Mesenchymal stem cell (in vitro differentiated cells and primary cell): ENCODE data around the gene DISC1.
"Not testable (repeated sequence)": the region's sequence is repeated elsewhere in the genome, so short reads cannot be mapped to it uniquely, and the experiment has no call there.

Source experiments
- DNase-seq: peaks from one replicate; pipeline ENCODE4 v3.0.0-alpha.2; 2013
- H2AFZ ChIP-seq: one replicate; pipeline ENCODE4 v1.6.1; 2013; ENCODE audit warnings: low read depth, mild to moderate bottlenecking, control low read depth, inconsistent platforms, low read length, moderate library complexity
- H2AK5ac ChIP-seq: 2 replicates; pipeline ENCODE4 v1.6.1; 2013; ENCODE audit warnings: low read length, moderate library complexity, mild to moderate bottlenecking, inconsistent platforms; ENCODE audit not compliant: severe bottlenecking
- H2BK120ac ChIP-seq: one replicate; pipeline ENCODE4 v1.6.1; 2013; ENCODE audit warnings: low read depth, mild to moderate bottlenecking, inconsistent platforms, low read length, moderate library complexity
- H2BK12ac ChIP-seq, 2 experiments: one replicate each; pipeline ENCODE4 v1.6.1; 2013; ENCODE audit warnings: inconsistent platforms in 2 of 2, low read length in 2 of 2, mild to moderate bottlenecking in 2 of 2, moderate library complexity in 2 of 2, control low read depth in 1 of 2
- H2BK15ac ChIP-seq: one replicate; pipeline ENCODE4 v1.6.1; 2013; ENCODE audit warnings: mild to moderate bottlenecking, low read depth, inconsistent platforms; ENCODE audit not compliant: poor library complexity, severe bottlenecking
- H2BK5ac ChIP-seq: 2 replicates; pipeline ENCODE4 v1.6.1; 2013; ENCODE audit warnings: low read depth, mild to moderate bottlenecking, low read length, control low read depth, inconsistent platforms; ENCODE audit not compliant: poor library complexity, severe bottlenecking
- H3K14ac ChIP-seq, 2 experiments: one replicate each; pipeline ENCODE4 v1.6.1; 2013; ENCODE audit warnings: inconsistent platforms in 2 of 2, low read length in 2 of 2, control low read depth in 1 of 2, mild to moderate bottlenecking in 1 of 2, moderate library complexity in 1 of 2
- H3K18ac ChIP-seq, 2 experiments: one replicate each; pipeline ENCODE4 v1.6.1; 2013; ENCODE audit warnings: inconsistent platforms in 2 of 2, low read length in 2 of 2, control low read depth in 1 of 2, low read depth in 1 of 2, mild to moderate bottlenecking in 1 of 2
- H3K23ac ChIP-seq, 2 experiments: one replicate each; pipeline ENCODE4 v1.6.1; 2013; ENCODE audit warnings: inconsistent platforms in 2 of 2, low read length in 2 of 2, mild to moderate bottlenecking in 2 of 2, moderate library complexity in 2 of 2, control low read depth in 1 of 2
- H3K27ac ChIP-seq: 2 replicates; pipeline ENCODE4 v1.5.1; 2013; ENCODE audit warnings: mild to moderate bottlenecking, moderate library complexity, low read length, control low read depth, inconsistent platforms; ENCODE audit not compliant: poor library complexity, severe bottlenecking
- H3K27me3 ChIP-seq, 2 experiments: 2 replicates each; pipeline versions ENCODE4 v1.6.1 to v1.7.0; 2013; ENCODE audit warnings: low read length in 2 of 2, mild to moderate bottlenecking in 2 of 2, moderate library complexity in 2 of 2, control low read depth in 1 of 2, inconsistent platforms in 1 of 2; ENCODE audit not compliant: control insufficient read depth in 1 of 2, insufficient read depth in 1 of 2
- H3K36me3 ChIP-seq, 2 experiments: 2 replicates each; pipeline versions ENCODE4 v1.6.1 to v1.7.0; 2013; ENCODE audit warnings: low read length in 2 of 2, control low read depth in 1 of 2, inconsistent platforms in 1 of 2, low read depth in 1 of 2, mild to moderate bottlenecking in 1 of 2; ENCODE audit not compliant: insufficient read depth in 2 of 2, control insufficient read depth in 1 of 2
- H3K4ac ChIP-seq, 2 experiments: one replicate each; pipeline ENCODE4 v1.6.1; 2013; ENCODE audit warnings: inconsistent platforms in 2 of 2, low read length in 2 of 2, mild to moderate bottlenecking in 2 of 2, moderate library complexity in 2 of 2, control low read depth in 1 of 2, low read depth in 1 of 2
- H3K4me1 ChIP-seq: 2 replicates; pipeline ENCODE4 v1.6.1; 2013; ENCODE audit warnings: low read depth, low read length, control low read depth; ENCODE audit not compliant: control insufficient read depth, insufficient read depth
- H3K4me2 ChIP-seq: 2 replicates; pipeline ENCODE4 v1.6.1; 2013; ENCODE audit warnings: low read length, mild to moderate bottlenecking, inconsistent platforms; ENCODE audit not compliant: poor library complexity, severe bottlenecking
- H3K4me3 ChIP-seq, 2 experiments: 2 replicates each; pipeline versions ENCODE4 v1.5.1 to v1.7.0; 2013; ENCODE audit warnings: low read length in 2 of 2, mild to moderate bottlenecking in 2 of 2, control low read depth in 1 of 2, low read depth in 1 of 2; ENCODE audit not compliant: insufficient read depth in 1 of 2
- H3K79me1 ChIP-seq: replicated peaks from 2 replicates; pipeline ENCODE4 v1.6.1; 2013; ENCODE audit warnings: mild to moderate bottlenecking, control low read depth, low read length, inconsistent platforms; ENCODE audit not compliant: poor library complexity, severe bottlenecking
- H3K9ac ChIP-seq: 2 replicates; pipeline ENCODE4 v1.7.0; 2013; ENCODE audit warnings: mild to moderate bottlenecking, low read length, moderate library complexity
- H3K9me3 ChIP-seq: 2 replicates; pipeline ENCODE4 v1.7.0; 2013; ENCODE audit warnings: mild to moderate bottlenecking, low read length; ENCODE audit not compliant: control insufficient read depth
- H4K8ac ChIP-seq: one replicate; pipeline ENCODE4 v1.6.1; 2013; ENCODE audit warnings: inconsistent platforms, mild to moderate bottlenecking, low read length, moderate library complexity
- H4K91ac ChIP-seq: one replicate; pipeline ENCODE4 v1.6.1; 2013; ENCODE audit warnings: mild to moderate bottlenecking, low read length, inconsistent platforms
- WGBS: methylation state at CpG from one replicate; pipeline ENCODE4 v1.1.7; 2013; ENCODE audit warnings: mixed read lengths; 5-methylcytosine and 5-hydroxymethylcytosine counted together

The DISC1 gene

DNA sequence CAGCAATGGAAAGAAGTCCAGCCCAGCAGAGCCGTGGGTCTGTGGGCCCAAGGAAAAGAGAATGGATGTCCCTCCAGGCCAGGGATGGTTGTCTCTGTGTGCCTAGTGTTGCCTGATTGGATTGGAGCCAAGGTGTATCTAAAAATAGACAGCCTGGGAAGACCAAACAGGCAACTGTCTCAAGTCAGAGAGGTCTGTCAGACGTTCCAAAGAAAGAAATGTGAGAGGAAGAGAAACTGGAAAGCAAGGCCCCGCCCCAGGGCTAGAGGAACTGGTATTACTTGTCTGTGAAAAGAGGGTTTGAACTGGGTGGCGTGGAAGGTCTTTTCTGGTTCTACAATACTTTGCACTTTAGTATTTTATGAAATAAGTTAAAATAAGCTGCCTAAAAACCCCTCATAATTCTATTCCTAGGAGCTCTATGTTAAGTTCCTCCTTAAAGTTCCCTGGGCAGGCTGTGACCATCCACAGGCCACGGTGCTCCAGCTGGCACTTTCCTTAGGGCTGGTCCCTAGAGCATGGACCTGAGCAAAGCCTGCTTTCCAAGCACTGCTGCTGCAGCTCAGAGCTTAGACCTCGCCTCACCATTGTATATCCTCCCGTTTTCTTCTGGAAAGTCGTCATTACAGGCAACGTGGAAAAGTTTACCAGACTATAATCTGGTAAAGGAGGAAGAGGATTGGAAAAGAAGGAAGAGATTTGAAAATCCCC, 151.6 kb downstream of the DISC1 start:
- Histone ChIP-seq H3K9ac (no peak overlapping the region), H2AK5ac (peak overlapping the region; percentile 37), H2BK15ac (no peak overlapping the region), H3K14ac (no peak overlapping the region), H3K4me1 (peaks cover 14% of the 10 kb centered on the region), H4K91ac (no peak overlapping the region), H3K27ac (peak overlapping the region; percentile 30), H4K8ac (peak overlapping the region; percentile 62), H3K4me2 (no peak overlapping the region), H2BK12ac (no peak overlapping the region), H3K27me3 (no peaks in the 10 kb centered on the region), H3K36me3 (no peaks in the 10 kb centered on the region), H3K4me3 (no peak overlapping the region), H3K4ac (peak overlapping the region in 1 of 2 experiments; percentile 65), H2BK5ac (no peak overlapping the region), H2BK120ac (no peak overlapping the region), H3K18ac (peak overlapping the region in 1 of 2 experiments; percentile 71), H2AFZ (no peak overlapping the region), H3K23ac (no peak overlapping the region), H3K9me3 (no peaks in the 10 kb centered on the region), H3K79me1 (peaks cover 21% of the 10 kb centered on the region)
- peak; percentile 73 for DNase-seq
- WGBS, result 80% methylated on average over 7 of the region's 9 CpGs

DNA sequence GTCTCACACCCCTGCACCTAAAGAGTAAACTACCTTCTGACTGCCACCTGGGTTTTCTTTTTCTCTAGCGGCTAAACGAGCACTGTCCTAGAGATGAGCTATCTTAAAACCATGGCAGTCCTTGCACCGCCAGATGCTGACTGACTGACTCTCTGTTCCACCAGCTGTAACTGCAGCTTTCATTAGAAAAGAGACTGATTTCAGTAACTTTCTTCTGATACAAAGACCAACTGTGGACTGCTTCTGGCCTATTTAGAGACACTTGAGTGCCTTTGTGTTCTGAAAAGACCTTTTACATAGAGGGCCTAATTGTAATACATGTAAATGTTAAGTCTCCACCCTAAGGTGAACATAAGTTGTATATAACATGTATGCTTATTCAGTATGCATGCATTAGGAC, 152.5 kb downstream of the DISC1 start:
- H3K27me3 ChIP-seq, result no peaks in the 10 kb centered on the region
- H2BK5ac ChIP-seq, result no peak overlapping the region
- no peak overlapping the region for H2AK5ac ChIP-seq
- H3K4ac ChIP-seq, result no peak overlapping the region
- no peak for DNase-seq
- H3K79me1 ChIP-seq, result peaks cover 18% of the 10 kb centered on the region
- no peak overlapping the region for H3K23ac ChIP-seq
- no peak overlapping the region for H3K9ac ChIP-seq
- no peak overlapping the region for H3K18ac ChIP-seq
- H2BK120ac ChIP-seq, result no peak overlapping the region
- H2AFZ ChIP-seq, result no peak overlapping the region
- H3K4me2 ChIP-seq, result no peak overlapping the region
- no peaks in the 10 kb centered on the region for H3K9me3 ChIP-seq
- no peak overlapping the region for H3K4me3 ChIP-seq
- peaks cover 14% of the 10 kb centered on the region for H3K4me1 ChIP-seq
- H3K27ac ChIP-seq, result no peak overlapping the region
- H3K14ac ChIP-seq, result no peak overlapping the region
- H4K91ac ChIP-seq, result no peak overlapping the region
- H2BK12ac ChIP-seq, result no peak overlapping the region
- H2BK15ac ChIP-seq, result no peak overlapping the region
- no peaks in the 10 kb centered on the region for H3K36me3 ChIP-seq
- H4K8ac ChIP-seq, result no peak overlapping the region
- WGBS, result 97% methylated on average over 3 of the region's 3 CpGs

DNA sequence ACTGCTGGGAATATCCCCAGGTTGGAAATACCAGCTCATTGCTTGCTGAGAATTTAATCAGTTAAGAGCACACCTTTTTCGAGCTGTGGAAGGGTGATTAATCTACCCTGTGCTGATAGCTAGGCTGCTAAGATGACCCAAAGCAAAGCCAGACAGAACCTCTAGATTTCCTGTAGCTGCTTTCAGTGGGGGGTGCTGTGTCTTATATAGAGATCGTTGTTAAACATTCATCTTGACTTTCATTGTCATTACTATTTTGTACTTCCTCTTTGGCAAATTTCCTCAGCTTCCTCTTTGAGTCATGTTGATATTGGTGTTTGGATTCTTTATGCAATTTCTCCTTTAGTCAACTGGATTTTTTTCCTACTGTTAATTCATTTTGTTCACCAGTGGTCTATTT, 155.3 kb downstream of the DISC1 start:
- H3K4me2 ChIP-seq, result no peak overlapping the region
- no peak overlapping the region for H2BK5ac ChIP-seq
- H4K8ac ChIP-seq, result no peak overlapping the region
- no peak overlapping the region for H4K91ac ChIP-seq
- no peak overlapping the region for H3K4me3 ChIP-seq
- H2AK5ac ChIP-seq, result peak overlapping the region; percentile 49
- no peak overlapping the region for H2AFZ ChIP-seq
- H2BK15ac ChIP-seq, result no peak overlapping the region
- H3K14ac ChIP-seq, result no peak overlapping the region
- no peak overlapping the region for H3K18ac ChIP-seq
- 65% methylated on average over 1 of the region's 2 CpGs for WGBS
- DNase-seq, result no peak
- no peaks in the 10 kb centered on the region for H3K27me3 ChIP-seq
- no peak overlapping the region for H3K9ac ChIP-seq
- no peak overlapping the region for H3K23ac ChIP-seq
- no peak overlapping the region for H3K27ac ChIP-seq
- no peak overlapping the region for H3K4ac ChIP-seq
- peaks cover 27% of the 10 kb centered on the region for H3K79me1 ChIP-seq
- H2BK120ac ChIP-seq, result no peak overlapping the region
- no peak overlapping the region for H2BK12ac ChIP-seq
- H3K4me1 ChIP-seq, result peaks cover 7% of the 10 kb centered on the region
- peaks cover 0 to 3% of the 10 kb centered on the region in 2 experiments for H3K36me3 ChIP-seq
- no peaks in the 10 kb centered on the region for H3K9me3 ChIP-seq

- peaks cover 24% of the 10 kb centered on the region for H3K79me1 ChIP-seq
- DNase-seq, H3K23ac ChIP-seq, H2BK120ac ChIP-seq, H4K91ac ChIP-seq, H3K36me3 ChIP-seq, H3K14ac ChIP-seq, H3K9ac ChIP-seq, H3K18ac ChIP-seq, H3K4me1 ChIP-seq, H2AK5ac ChIP-seq, H2BK15ac ChIP-seq, H3K4me3 ChIP-seq, H2BK5ac ChIP-seq, H3K4me2 ChIP-seq, H3K4ac ChIP-seq, H4K8ac ChIP-seq, H2BK12ac ChIP-seq, H3K27ac ChIP-seq, H3K9me3 ChIP-seq, H3K27me3 ChIP-seq, H2AFZ ChIP-seq: not testable (repeated sequence)
- WGBS, result 100% methylated on average over 1 of the region's 2 CpGs
Observed at GRCh38 chr1:231785073-231785472, 158.5 kb downstream of the DISC1 start.
